ENCODE data around the gene LRRC70.

LRRC70 gene

DNA sequence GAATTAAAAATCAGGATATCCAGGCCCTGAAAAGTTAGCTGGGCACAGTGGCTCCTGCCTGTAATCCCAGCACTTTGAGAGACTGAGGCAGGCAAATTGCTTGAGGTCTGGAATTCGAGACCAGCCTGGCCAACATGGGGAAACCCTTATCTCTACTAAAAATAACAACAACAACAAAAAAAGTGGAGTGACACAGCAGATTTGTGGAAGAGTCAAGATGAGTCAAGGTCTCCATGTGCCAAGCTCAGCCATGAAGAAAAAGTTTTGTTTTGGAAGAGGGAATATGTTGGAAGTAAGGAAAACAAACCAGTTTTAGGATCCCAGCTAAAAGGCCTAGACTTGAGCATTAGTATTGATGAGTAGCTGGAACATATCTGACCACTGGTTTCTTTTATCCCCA lies 14.7 kb downstream of the LRRC70 start:
- Histone ChIP-seq H2AFZ (ENCODE audit: low read length) (no peak overlapping the region), H3K4me2 (ENCODE audit: low read depth, low read length, poor library complexity, severe bottlenecking) (no peak overlapping the region)
- TF ChIP-seq EZH2phosphoT487 (IDR thresholded peaks at IDR 0.05; ENCODE audit: borderline replicate concordance) = no peak
- TF ChIP-seq, protein P1, sequence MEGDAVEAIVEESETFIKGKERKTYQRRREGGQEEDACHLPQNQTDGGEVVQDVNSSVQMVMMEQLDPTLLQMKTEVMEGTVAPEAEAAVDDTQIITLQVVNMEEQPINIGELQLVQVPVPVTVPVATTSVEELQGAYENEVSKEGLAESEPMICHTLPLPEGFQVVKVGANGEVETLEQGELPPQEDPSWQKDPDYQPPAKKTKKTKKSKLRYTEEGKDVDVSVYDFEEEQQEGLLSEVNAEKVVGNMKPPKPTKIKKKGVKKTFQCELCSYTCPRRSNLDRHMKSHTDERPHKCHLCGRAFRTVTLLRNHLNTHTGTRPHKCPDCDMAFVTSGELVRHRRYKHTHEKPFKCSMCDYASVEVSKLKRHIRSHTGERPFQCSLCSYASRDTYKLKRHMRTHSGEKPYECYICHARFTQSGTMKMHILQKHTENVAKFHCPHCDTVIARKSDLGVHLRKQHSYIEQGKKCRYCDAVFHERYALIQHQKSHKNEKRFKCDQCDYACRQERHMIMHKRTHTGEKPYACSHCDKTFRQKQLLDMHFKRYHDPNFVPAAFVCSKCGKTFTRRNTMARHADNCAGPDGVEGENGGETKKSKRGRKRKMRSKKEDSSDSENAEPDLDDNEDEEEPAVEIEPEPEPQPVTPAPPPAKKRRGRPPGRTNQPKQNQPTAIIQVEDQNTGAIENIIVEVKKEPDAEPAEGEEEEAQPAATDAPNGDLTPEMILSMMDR (conservative IDR thresholded peaks at IDR 0.05; ENCODE audit: low read length) = no peak

DNA sequence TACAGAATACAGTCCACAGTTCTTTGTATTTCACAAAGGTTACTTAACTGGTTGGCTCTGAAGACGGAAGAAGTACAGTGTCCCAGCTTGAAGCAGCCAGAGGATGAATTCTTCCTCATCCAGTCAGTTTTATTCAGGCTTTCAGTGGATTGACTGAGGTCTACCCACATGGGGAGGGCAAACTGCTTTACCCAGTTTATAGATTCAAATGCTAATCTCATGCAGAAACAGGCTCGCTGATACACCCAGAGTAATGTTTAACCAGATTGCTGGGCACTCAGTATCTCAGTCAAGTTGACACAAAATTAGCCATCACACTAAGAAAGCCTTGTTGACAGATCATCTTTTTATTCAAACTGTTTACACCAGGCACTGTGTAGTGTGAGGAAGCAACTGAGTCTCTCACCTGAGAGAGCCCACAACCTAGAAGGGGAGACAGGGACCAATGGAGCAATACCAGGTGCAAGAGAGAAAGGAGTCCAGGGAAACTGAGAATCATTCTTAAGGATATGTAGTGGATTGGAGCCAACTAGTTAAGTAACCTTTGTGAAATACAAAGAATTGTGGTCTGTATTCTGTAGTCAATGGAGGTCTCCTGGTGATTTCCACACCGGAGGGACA lies 15.9 kb downstream of the LRRC70 start:
- H3K9ac ChIP-seq (ENCODE audit: low read depth, low read length, poor library complexity, severe bottlenecking) = no peak overlapping the region
- no peaks in the 10 kb centered on the region for H4K20me1 ChIP-seq (ENCODE audit: insufficient read depth, low read length, poor library complexity, severe bottlenecking)
- H3K9me2 ChIP-seq (replicated peaks; ENCODE audit: low read depth, low read length) = no peaks in the 10 kb centered on the region
- H3K27me3 ChIP-seq (ENCODE audit: insufficient read depth, low read length, poor library complexity, severe bottlenecking) = no peaks in the 10 kb centered on the region
- H3K4me3 ChIP-seq (ENCODE audit: low read length, poor library complexity, severe bottlenecking) = no peak overlapping the region
- no peak overlapping the region for H2AFZ ChIP-seq (ENCODE audit: low read length)
- H3K36me3 ChIP-seq (ENCODE audit: insufficient read depth, low read length) = peaks cover 29% of the 10 kb centered on the region; the same call in 1 of the 2 replicates
- no peaks in the 10 kb centered on the region for H3K9me3 ChIP-seq (ENCODE audit: insufficient read depth, low read depth, low read length)
- H3F3A ChIP-seq (ENCODE audit: low read depth) = no peaks in the 10 kb centered on the region
- peaks cover 12% of the 10 kb centered on the region for H3K79me2 ChIP-seq (ENCODE audit: insufficient read depth, low read length)
- peaks cover 22% of the 10 kb centered on the region for H3K4me1 ChIP-seq (ENCODE audit: insufficient read depth, low read length, poor library complexity, severe bottlenecking)
- H3K4me2 ChIP-seq (ENCODE audit: low read depth, low read length, poor library complexity, severe bottlenecking) = no peak overlapping the region
- TF ChIP-seq EZH2phosphoT487 (IDR thresholded peaks at IDR 0.05; ENCODE audit: borderline replicate concordance) = no peak
- TF ChIP-seq, protein P1 (conservative IDR thresholded peaks at IDR 0.05; ENCODE audit: low read length) = no peak

More for the DNA sequence above, 14.7 kb downstream of the LRRC70 start:
- peaks cover 22% of the 10 kb centered on the region; the same call in 1 of the 2 replicates for H3K36me3 ChIP-seq (ENCODE audit: insufficient read depth, low read length)
- no peaks in the 10 kb centered on the region for H3K9me2 ChIP-seq (replicated peaks; ENCODE audit: low read depth, low read length)
- no peaks in the 10 kb centered on the region for H3K27me3 ChIP-seq (ENCODE audit: insufficient read depth, low read length, poor library complexity, severe bottlenecking)
- H4K20me1 ChIP-seq (ENCODE audit: insufficient read depth, low read length, poor library complexity, severe bottlenecking) = no peaks in the 10 kb centered on the region
- H3K9me3 ChIP-seq (ENCODE audit: insufficient read depth, low read depth, low read length) = no peaks in the 10 kb centered on the region
- no peak overlapping the region for H3K9ac ChIP-seq (ENCODE audit: low read depth, low read length, poor library complexity, severe bottlenecking)
- H3K4me3 ChIP-seq (ENCODE audit: low read length, poor library complexity, severe bottlenecking) = no peak overlapping the region
- peaks cover 20% of the 10 kb centered on the region for H3K4me1 ChIP-seq (ENCODE audit: insufficient read depth, low read length, poor library complexity, severe bottlenecking)
- H3K79me2 ChIP-seq (ENCODE audit: insufficient read depth, low read length) = peaks cover 4% of the 10 kb centered on the region; the same call in 1 of the 2 replicates
- H3F3A ChIP-seq (ENCODE audit: low read depth) = no peaks in the 10 kb centered on the region

DNA sequence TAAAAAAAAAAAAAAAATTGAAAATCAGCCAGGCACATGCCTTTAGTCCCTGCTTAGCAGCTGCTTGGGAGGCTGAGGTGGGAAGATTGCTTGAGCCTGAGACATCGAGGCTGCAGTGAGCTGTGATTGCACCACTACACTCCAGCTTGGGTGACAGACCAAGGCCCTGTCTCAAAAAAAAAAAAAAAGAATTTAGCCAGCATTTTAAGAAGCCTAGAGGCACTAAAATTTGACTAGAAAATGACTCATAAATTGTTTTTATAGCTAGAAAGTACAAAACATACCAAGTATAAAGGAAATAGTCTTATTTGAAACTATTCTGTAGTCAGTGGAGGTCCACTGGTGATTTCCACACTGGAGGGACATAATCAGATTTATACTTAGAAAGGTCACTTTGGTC lies 17.5 kb downstream of the LRRC70 start:
- H3K4me1 ChIP-seq (ENCODE audit: insufficient read depth, low read length, poor library complexity, severe bottlenecking) = peaks cover 29% of the 10 kb centered on the region
- H3K27me3 ChIP-seq (ENCODE audit: insufficient read depth, low read length, poor library complexity, severe bottlenecking) = no peaks in the 10 kb centered on the region
- no peak overlapping the region for H3K9ac ChIP-seq (ENCODE audit: low read depth, low read length, poor library complexity, severe bottlenecking)
- no peak overlapping the region for H3K4me2 ChIP-seq (ENCODE audit: low read depth, low read length, poor library complexity, severe bottlenecking)
- no peaks in the 10 kb centered on the region for H4K20me1 ChIP-seq (ENCODE audit: insufficient read depth, low read length, poor library complexity, severe bottlenecking)
- TF ChIP-seq, protein P1 (conservative IDR thresholded peaks at IDR 0.05; ENCODE audit: low read length) = no peak
- no peak for TF ChIP-seq EZH2phosphoT487 (IDR thresholded peaks at IDR 0.05; ENCODE audit: borderline replicate concordance)
- H3K9me3 ChIP-seq (ENCODE audit: insufficient read depth, low read depth, low read length) = no peaks in the 10 kb centered on the region
- peaks cover 29% of the 10 kb centered on the region; the same call in 1 of the 2 replicates for H3K36me3 ChIP-seq (ENCODE audit: insufficient read depth, low read length)
- no peak overlapping the region for H3K4me3 ChIP-seq (ENCODE audit: low read length, poor library complexity, severe bottlenecking)
- H3K79me2 ChIP-seq (ENCODE audit: insufficient read depth, low read length) = peaks cover 12% of the 10 kb centered on the region
- no peaks in the 10 kb centered on the region for H3K9me2 ChIP-seq (replicated peaks; ENCODE audit: low read depth, low read length)
- H2AFZ ChIP-seq (ENCODE audit: low read length) = no peak overlapping the region
- no peaks in the 10 kb centered on the region for H3F3A ChIP-seq (ENCODE audit: low read depth)
